ENCODE results near the gene KHDC1.

GRCh38 chr6:73282871-73283270, 19.9 kb upstream of the KHDC1 start:
- no peak for TF ChIP-seq EZH2phosphoT487 (conservative IDR thresholded peaks at IDR 0.05; ENCODE audit: low read length)
- TF ChIP-seq, protein P1, sequence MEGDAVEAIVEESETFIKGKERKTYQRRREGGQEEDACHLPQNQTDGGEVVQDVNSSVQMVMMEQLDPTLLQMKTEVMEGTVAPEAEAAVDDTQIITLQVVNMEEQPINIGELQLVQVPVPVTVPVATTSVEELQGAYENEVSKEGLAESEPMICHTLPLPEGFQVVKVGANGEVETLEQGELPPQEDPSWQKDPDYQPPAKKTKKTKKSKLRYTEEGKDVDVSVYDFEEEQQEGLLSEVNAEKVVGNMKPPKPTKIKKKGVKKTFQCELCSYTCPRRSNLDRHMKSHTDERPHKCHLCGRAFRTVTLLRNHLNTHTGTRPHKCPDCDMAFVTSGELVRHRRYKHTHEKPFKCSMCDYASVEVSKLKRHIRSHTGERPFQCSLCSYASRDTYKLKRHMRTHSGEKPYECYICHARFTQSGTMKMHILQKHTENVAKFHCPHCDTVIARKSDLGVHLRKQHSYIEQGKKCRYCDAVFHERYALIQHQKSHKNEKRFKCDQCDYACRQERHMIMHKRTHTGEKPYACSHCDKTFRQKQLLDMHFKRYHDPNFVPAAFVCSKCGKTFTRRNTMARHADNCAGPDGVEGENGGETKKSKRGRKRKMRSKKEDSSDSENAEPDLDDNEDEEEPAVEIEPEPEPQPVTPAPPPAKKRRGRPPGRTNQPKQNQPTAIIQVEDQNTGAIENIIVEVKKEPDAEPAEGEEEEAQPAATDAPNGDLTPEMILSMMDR (IDR thresholded peaks at IDR 0.05; ENCODE audit: insufficient read depth, low read length, poor library complexity, severe bottlenecking) = no peak
